NOMO-1 treated with dmso at 0.1 percent for 144 hours (cell line): ENCODE results near the gene HDAC9.

ENCODE experiments used
- DNase-seq: peaks from one replicate; lab custom pipeline; 2025; ENCODE audit not compliant: unreplicated experiment; lab: John Stamatoyannopoulos, UW

The HDAC9 gene

DNA sequence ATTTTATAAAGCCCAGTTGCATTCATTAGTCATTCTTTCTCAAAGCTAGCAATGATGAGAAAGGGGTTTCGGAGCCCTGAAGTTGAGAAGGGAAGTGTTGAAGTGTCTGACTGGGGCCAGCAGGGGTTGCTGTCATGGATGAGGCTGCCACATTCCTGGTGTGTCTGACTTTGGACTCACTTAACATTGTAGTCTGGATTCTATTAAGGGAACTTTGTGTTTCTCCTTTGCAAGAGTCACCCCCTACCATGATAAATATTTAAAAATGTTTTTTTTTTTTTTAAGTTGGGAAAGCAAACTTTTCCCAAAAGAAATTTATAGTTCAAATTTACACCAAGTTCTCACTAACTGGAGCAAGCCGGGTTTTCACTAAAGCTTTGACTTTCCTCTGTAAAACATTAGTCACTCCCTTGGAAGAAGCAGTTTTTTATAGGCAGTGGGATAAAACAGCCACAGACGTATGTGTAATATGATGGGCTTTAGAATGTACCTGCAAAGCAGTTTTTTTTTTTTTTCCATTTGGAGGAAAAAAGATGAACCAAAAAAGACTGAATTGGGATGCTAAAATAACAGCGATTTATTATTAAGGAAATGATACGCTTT, 378.3 kb downstream of the HDAC9 start:
- DNase-seq: no peak

DNA sequence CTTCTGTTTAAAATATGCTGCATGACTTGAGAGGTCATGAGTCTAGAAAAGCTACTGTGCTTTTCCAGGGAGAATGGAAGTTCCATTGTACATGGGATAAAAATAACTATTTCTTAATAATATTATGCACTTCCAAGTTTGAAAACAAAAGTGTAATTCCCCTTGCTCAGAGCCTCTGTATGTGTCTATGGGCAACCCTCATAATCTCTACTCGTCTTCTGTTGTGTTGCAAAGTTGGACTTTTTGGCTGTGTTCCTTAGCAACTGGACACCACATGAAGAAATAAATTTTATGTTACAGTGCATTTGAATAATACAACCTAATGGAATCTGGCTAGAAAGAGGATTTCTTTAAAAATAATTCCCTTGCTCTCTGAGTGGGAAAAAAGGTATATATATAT, 379.3 kb downstream of the HDAC9 start:
- no peak for DNase-seq

DNA sequence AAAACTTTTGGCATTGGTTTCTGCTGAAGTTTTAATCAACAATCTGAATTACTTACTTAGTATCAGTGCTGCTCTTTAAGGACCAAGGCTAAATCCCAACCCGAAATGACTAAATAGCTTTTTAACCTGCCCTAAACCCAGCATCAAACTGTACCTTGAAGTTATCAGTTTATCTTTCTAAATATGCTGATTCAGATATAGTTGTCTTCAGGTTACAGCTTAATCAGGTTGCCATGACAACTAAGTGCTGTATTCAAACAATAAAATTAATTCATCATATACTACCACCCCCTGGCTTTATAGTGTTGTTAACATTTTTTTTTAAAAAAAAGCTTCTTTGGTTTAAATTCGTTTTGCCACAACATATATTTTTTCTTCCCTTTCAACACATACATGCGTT, 382.3 kb downstream of the HDAC9 start:
- no peak for DNase-seq

DNA sequence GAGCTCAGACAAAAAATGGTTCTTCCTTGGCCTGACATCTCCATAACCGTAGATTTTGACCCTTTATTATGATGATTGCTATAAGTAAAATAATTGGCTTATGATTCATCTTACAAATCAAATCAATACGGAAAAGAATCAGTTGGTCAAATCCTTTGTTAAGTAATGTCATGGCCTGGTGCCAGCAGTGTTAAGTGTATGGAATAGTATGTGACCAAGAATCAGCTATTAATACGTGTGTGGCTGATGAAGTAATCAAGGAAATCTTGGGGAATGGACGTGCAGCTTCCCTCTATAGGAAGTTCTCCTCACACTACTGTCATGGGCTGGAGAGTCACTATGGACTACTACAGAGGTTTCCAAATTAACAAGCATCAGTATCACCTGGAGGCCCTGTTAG, 391.3 kb downstream of the HDAC9 start:
- no peak for DNase-seq

GRCh38 chr7:18889436-18889835, 393.9 kb downstream of the HDAC9 start:
- DNase-seq: no peak

DNA sequence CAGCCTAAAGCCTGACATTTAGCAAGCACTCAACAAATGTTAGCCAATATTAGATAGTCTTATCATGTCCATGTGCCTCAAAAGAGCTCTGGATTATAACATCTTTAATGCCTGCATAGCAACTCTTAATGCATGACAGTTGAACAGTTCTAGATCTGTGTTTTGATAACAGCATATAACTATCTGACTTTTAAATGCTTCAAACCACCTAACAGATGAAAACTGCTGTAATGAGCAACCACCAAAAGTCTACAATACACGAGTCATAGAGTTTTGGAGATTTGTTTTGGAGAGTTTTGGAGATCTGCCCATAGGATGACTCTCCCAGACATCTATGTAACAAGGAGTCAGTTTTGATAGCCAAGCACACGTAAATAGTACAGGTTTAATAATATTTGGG, 394.6 kb downstream of the HDAC9 start:
- no peak for DNase-seq

GRCh38 chr7:18890885-18891621, 395.5 kb downstream of the HDAC9 start:
- no peak for DNase-seq

DNA sequence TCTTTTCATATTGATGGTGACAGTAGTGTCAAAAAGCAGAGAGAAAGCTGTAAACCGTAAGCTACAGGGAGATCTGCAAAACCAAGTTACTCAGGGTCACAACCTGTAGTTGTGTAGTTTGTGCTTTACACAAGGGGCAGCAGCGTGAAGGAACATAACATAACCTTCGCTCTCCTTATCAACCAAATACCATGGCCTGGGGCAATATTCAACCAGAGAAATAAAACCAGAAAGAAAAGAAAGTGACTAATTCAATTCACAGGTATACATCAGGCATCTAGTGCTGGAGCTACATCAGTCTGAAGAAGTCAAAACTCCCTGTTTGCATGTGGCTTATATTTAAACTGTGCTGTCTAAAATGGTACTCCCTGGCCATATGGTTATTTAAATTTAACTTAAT, 397.6 kb downstream of the HDAC9 start:
- DNase-seq: no peak

GRCh38 chr7:18894155-18894554, 398.6 kb downstream of the HDAC9 start:
- DNase-seq: no peak

DNA sequence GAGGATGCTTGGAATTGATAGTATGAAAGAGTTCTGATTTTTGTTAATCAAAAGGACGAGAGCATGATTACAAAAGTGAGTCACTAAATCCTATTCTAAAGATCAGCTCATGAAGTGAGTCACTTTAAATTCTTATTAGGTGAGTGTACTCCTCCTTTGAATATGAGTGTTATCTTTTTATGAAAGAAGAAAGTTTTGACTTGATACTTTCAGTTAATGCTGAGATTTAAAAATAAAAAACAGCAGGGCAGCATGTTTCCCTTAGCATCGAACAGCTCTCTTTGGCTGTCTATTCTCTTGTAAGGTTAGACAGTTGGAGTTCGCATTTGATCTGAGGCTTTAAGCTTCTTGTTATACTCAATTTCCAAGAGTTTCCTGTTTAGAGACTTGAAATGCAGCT, 399.9 kb downstream of the HDAC9 start:
- no peak for DNase-seq

GRCh38 chr7:18896343-18896975, 400.9 kb downstream of the HDAC9 start:
- no peak for DNase-seq

- DNase-seq: no peak
Measured at GRCh38 chr7:18900236-18900635, 404.7 kb downstream of the HDAC9 start.

DNA sequence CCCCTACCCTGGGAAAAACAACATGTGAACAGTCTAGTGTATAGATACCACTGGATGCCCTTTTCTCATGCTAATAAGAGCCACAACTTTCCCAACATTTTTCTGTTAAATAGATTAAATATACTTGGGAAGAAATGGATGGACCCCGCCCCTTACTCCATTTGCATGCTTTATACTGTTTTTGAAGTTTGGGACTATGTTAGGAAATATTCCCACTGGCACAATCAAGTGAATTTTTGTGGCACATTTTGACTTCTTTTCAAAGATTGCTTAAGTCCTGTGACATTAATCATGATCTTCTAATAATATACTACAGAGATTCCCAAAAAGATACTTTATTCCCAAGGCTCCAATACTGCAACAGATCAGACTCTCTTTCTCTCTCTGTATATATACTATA, 405.3 kb downstream of the HDAC9 start:
- DNase-seq: no peak

DNA sequence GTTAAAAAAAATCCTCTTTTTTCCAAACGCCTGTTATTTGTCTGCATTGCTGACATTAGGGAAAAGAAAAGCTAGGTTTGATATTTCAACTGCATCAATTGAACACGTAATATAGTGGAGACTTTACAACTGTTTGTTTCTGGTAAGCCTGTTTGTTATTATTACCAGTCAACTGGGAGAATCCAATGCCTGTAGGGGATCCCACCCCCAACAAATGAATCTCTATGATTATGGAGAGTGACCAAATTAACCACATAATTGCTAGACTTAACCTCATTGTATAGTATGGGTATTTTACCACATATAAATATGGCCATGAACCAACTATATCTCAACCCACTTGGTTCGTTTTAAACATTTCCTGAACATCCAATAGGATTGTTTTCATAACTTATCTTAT, 405.8 kb downstream of the HDAC9 start:
- DNase-seq: no peak

GRCh38 chr7:18901982-18902421, 406.5 kb downstream of the HDAC9 start:
- no peak for DNase-seq

GRCh38 chr7:18902892-18903291, 407.3 kb downstream of the HDAC9 start:
- DNase-seq: no peak

DNA sequence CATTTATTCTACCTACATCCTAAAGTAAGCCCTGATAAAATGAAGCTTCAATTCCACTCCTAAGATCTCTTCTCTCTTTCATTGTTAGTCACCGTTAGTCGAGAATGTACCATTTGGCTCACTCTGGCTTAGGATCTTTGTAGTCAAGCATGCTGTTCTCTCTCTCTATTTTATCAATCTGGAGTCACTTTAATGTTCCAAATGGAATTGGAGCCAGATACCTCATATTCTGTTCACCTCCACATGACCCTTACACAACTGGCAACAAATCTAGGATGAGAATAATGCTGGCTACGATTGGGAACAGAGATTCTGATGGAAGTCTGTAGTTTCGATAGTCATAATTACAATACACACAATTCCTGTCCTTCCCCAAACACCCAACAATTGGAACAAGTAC, 408.1 kb downstream of the HDAC9 start:
- no peak for DNase-seq

- no peak for DNase-seq
Measured at GRCh38 chr7:18905316-18905943, 409.9 kb downstream of the HDAC9 start.

GRCh38 chr7:18906901-18907300, 411.4 kb downstream of the HDAC9 start:
- no peak for DNase-seq

- no peak for DNase-seq
Measured at GRCh38 chr7:18913106-18913505, 417.6 kb downstream of the HDAC9 start.

DNA sequence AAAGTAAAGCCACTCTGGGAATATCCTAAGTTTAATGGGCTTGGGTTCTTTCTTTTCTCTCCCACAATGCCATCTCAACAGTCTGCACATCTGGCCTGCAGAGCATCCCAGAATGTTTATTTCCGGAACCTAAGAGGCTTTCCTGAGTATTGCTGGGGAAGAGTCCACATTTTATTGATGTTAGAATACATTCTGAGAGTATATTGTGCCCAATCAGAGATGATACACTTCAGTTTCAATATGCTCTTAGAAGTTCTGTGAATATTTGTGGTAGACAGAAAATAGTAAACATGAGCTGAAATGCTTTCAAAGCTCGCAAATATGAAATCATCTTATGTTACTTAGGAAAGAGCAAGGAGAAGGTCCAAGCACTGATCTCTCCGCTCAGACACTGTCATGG, 421.3 kb downstream of the HDAC9 start:
- no peak for DNase-seq

GRCh38 chr7:18927134-18927533, 431.6 kb downstream of the HDAC9 start:
- no peak for DNase-seq
